ENCODE results near the gene CCDC137.

Gene CCDC137

DNA sequence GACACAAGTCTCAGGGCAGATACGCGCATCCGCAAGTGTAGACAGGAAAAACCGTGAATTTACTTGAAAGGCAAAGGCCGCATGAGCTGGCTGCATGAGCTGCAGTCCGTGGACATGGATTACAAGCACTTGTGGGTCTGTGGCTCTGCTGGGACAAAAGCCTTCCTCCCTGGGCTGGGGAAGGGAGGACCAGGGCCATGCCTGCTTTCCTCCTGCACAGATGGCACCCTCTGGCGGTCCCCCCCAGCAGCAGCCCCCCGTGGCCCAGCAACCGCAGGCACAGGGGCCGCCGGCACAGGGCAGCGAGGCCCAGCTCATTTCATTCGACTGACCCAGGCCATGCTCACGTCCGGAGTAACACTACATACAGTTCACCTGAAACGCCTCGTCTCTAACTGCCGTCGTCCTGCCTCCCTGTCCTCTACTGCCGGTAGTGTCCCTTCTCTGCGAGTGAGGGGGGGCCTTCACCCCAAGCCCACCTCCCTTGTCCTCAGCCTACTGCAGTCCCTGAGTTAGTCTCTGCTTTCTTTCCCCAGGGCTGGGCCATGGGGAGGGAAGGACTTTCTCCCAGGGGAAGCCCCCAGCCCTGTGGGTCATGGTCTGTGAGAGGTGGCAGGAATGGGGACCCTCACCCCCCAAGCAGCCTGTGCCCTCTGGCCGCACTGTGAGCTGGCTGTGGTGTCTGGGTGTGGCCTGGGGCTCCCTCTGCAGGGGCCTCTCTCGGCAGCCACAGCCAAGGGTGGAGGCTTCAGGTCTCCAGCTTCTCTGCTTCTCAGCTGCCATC, 34.9 kb downstream of the CCDC137 start:
- DNase-seq (ENCODE audit: low read depth) = no peak

DNA sequence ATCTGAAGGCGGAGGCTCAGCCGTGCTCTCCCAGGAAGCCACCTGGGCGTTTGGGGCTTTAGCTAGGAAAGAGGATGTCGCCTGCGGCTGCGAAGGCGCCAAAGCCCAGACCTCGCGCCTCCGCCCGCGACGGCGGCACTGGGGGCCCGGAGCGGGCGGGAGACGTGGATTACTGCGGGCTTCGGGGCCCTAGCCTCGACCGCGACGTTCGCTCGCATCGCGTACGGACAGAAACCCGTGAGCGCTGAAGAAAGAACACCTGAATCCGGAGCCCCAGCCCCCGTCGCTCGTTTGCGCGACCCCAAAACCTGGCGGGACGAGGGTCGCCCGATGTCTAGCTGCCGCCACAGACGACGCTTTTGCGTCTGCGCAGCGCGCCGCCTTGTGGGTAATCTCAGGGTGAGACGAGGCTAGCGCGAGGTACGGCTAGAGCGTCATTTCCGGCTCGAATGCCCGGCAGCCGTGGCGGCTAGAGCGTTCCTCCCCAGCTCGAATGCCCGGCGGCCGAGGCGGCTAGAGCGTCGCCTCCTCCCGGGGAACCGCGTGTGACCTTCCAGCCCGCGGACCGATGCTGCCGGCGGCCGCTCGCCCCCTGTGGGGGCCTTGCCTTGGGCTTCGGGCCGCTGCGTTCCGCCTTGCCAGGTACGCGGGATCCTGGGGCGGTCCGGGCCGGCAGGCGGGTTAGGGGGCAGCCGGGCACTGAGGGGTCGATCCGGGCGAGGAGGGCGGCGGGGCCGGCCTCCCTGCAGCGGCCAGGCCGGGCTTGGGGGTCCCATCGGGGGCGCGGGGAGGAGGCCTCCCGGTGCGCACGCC, 36.6 kb downstream of the CCDC137 start, which contains the start of gene MRPL12:
MRPL12 (plus strand) TSS at position 434 of the 813 bp plus-strand sequence; CDS start at position 569, 135 bp downstream.
- peak; percentile 82 for DNase-seq (ENCODE audit: low read depth)

- DNase-seq (ENCODE audit: low read depth) = no peak
Measured at GRCh38 chr17:81703747-81704654, 37.5 kb downstream of the CCDC137 start.

- no peak for DNase-seq (ENCODE audit: low read depth)
Measured at GRCh38 chr17:81705518-81706231, 39.1 kb downstream of the CCDC137 start.

- DNase-seq (ENCODE audit: low read depth) = no peak
Measured at GRCh38 chr17:81706232-81706611, 39.7 kb downstream of the CCDC137 start.

DNA sequence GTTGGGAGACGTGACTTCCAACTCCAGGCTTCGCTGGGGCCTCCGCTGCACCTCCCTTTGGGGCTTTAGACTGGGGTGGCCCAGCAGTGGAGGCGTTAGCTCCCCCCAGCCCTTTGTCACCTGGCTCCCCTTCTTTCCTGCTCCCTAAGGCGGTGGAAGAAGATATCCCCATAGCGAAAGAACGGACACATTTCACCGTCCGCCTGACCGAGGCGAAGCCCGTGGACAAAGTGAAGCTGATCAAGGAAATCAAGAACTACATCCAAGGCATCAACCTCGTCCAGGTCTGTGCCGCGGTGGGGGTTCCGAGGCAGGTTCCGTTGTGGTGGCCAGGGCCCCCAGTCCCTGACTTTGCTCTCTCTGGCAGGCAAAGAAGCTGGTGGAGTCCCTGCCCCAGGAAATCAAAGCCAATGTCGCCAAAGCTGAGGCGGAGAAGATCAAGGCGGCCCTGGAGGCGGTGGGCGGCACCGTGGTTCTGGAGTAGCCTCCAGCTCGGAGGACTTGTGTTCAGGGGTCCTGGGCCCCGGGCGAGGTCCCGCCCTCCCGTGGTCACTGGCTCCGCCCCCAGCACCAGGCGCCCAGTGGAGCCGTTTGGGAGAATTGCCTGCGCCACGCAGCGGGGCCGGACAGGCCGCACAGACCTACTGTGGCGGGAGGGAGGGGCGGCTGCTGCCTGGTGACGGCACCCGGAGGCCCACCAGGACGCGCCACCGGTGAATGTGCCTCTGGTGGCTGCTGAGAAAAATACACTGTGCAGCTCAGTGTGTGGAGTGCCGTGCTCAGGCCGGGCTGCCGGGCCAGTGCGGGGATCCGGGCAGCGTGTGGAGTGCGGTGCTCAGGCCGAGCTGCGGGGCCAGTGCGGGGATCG, 40.5 kb downstream of the CCDC137 start:
- DNase-seq (ENCODE audit: low read depth) = no peak

DNA sequence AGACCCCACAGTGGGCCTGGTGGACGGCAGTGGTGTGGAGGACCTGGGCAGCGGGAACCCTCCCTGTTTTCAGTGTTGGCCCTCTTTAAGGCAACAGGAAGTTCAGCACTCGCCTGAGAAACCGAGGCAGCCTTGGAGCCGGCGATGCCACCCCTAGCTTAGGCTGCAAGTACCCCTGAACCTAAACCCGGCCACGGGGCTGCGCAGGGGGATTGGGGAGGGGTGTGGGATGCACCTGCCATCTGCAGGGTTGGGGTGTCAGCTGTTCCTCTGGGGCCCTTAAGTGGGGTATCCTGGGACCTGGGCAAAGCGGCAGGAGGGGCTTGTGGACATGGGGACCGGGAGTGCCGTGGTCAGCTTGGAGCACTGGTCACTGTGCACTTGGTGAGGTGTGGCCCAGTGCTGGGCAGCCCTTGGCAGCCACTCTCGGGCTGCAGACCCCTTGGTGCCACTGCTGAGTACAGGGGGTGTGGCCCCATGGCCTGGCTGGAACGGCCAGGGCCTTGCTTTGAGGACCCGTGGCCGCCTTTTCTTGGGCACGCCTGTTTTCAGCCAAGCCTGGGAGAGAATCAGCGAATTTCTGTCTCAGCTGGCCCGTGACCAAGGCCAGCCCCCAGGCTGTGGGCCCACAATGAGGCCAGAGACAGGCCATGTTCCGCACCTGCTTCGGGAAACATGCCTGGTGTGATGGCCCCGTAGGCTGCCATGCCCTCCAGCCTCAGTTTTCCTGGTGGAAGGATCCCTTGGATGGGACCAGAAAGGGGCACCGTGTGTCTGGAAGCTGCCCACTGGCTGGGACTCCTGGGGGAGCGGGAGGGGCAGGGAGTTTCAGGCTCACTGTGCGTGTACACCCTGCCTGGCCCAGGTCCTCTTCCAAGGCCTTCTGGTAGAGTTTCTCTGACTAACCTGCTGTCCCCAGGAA, 41.4 kb downstream of the CCDC137 start:
- no peak for DNase-seq (ENCODE audit: low read depth)

- no peak for DNase-seq (ENCODE audit: low read depth)
Measured at GRCh38 chr17:81708739-81709185, 42.2 kb downstream of the CCDC137 start.

DNA sequence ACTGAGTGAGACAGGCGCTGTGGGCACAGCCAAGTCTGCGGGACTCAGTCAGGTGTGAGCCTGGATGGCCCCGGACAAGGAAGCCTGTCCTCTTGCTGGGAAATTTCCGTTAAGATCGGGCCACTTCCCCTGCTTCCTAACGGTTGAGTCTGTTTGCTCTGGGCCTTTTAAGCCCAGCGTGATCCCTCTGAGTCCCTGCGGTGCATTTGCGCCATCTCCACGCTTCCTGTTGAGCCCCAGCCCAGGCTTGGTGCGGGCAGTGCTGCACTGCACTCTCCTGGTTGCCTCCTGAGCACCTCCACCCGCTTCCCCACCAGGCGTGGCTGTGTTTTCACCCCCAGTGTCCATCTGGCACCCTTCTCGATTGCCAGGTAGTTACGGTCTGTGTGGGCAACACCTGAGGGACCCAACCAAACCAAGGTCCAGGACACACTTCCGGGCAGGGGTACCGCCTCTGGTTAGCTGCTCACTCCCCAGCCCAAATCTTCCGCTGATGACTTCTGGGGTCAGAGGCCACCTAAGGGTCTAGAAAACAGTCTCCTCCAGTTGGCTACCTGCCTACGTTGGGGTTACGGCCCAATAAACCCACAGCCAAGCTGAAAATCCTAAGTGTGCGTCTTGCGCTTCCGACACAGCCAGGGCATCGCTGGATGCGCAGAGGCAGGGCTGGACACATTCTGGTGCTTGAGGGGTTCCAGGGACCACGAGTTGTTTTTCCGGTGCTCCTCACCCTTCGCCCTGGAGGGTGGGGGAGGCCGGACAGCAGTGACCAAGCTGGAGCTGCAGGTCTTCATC, 44.2 kb downstream of the CCDC137 start:
- no peak for DNase-seq (ENCODE audit: low read depth)

GRCh38 chr17:81711814-81712467, 45.4 kb downstream of the CCDC137 start, which contains the start of gene SLC25A10:
SLC25A10 (plus strand) TSS chr17:81712284; CDS start chr17:81712427, 143 bp downstream.
- peak; percentile 74 for DNase-seq (ENCODE audit: low read depth)

GRCh38 chr17:81712468-81713003, 46.0 kb downstream of the CCDC137 start:
- no peak for DNase-seq (ENCODE audit: low read depth)

DNA sequence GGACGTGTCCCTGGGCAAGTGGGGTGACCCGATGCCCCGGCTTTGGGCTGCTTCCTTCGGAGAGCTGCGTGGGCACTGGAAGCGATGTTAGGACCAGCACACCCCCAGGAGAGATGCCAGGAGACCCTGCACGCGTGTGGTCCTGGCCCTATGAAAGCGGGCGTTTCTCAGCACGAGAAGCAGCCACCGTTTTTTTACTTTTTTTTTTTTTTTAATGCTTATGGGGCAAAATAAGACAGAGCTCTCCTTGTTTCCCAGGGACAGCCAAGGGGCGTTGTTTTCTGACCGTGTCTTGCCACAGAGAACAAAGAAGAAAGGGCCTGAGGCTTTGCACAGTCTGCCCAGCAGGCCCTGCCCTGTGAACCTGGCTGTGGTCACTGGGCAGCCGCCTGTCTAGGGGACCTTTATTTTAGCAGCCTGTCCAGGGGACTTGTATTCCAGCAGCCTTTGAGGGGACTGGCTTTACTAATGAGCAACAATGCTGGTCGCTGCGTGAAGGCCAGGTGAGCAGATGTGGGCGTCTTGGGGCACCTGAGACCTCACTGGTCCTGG, 46.5 kb downstream of the CCDC137 start:
- no peak for DNase-seq (ENCODE audit: low read depth)

DNA sequence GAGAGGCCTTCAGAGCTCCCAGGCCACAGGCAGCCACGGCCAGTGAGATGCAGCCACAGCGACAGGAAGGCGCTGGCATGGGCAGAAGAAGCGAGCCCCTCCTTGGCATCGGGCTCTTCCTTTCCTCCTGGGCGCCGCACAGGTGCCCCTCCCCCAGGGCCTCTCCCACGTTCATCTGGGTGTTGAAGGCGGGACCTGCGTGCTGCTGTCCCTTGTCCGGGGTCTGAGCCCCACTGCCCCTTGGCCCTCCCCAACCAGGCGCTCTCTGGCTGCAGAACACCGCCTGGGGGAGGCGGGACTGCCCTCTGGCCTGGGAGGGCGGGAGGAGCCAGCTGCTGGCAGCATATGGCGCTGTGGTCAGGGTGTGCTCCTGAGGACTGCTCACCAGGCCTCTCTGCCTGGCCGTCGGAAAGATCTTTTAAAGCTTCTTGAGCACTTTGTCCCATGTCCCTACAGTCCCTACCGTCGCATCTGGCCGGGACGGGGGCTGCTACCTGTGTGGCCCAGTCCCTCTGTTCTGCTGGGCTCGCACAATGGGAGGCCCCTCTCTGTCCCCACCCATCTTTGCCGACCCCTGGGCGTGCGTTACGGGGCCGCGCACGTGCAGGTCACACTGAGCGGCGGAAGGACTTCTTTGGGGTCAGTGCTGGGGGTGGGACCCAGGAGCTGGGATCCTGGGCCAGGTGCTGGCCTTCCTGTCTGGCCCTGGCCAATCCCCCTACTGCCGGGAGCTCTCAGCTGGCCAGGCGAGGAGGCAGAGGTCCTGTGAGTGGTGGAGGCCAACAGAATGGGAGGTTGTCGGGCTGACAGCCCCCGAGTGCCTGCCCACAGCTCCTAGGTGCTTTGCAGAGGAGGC, 47.2 kb downstream of the CCDC137 start:
- no peak for DNase-seq (ENCODE audit: low read depth)

- no peak for DNase-seq (ENCODE audit: low read depth)
Measured at GRCh38 chr17:81714412-81715106, 48.0 kb downstream of the CCDC137 start.

- DNase-seq (ENCODE audit: low read depth) = no peak
Measured at GRCh38 chr17:81715107-81715871, 48.8 kb downstream of the CCDC137 start.
